Measurements from ENCODE around the gene MYH3. TPM values are rescaled to one million over a fixed set of nuclear protein-coding genes. Genes with fewer than 3 reads are reported as not detected.
"Not testable (repeated sequence)": the region's sequence is repeated elsewhere in the genome, so short reads cannot be mapped to it uniquely, and the experiment has no call there.

The MYH3 gene
- 1 to 10 TPM; 3.2 to 3.4 TPM for total RNA-seq

DNA sequence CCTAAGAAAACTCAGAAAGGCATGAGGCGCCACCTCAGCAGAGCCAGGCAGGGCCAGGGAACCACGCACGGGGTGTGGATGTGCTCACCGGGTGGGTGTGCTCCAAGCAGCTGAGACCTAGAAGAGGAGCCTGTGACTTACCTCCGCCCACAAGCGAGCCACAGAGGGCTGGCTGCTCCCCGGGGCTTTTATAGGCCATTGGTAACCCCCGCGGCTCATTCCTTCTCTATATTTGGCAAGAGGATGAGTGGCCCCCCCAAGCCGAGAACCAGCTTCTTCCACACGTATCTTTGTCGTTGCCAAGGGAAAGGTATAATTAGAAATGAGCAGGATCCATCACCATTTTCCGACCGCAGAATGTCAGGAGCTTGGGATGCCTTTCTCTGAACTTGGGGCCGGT, at the start of gene MYH3:
TSS of gene MYH3 (minus strand) at position 162 of the 400 bp plus-strand sequence. CDS start 2,245 bp downstream, outside the sequence.
- H3K27ac Mint-ChIP-seq, result no peak within 1 kb of the TSS
- peaks cover 5% of the 10 kb centered on the region for H3K36me3 Mint-ChIP-seq
- H3K9me3 Mint-ChIP-seq, result no peaks in the 10 kb centered on the region
- DNase-seq, result no peak
- H3K27me3 Mint-ChIP-seq, result peaks cover 4% of the 10 kb centered on the region
- no peak within 1 kb of the TSS for H3K4me3 Mint-ChIP-seq
- H3K4me1 Mint-ChIP-seq, result peaks cover 9% of the 10 kb centered on the region

DNA sequence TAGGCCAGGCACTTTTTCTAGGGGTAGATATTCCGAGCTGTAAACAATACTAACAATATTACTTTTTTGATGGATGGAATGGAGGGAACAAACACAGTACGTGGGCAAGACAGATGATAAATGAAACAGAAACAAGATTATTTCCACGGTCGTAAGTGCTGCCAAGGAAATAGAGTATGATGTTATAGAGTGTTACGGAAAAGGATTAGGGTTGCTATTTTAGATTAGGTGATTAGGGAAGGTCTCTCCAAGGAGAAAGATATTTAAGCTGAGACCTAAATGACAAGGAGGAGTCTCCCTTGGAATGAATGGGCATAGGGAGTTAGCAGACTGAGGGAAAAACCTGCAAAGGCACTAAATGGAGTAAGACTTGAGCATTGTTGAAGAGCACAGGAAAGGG, 48.6 kb upstream of the MYH3 start:
- Mint-ChIP-seq H3K27me3 (no peaks in the 10 kb centered on the region), H3K4me1 (peaks cover 44% of the 10 kb centered on the region)

DNA sequence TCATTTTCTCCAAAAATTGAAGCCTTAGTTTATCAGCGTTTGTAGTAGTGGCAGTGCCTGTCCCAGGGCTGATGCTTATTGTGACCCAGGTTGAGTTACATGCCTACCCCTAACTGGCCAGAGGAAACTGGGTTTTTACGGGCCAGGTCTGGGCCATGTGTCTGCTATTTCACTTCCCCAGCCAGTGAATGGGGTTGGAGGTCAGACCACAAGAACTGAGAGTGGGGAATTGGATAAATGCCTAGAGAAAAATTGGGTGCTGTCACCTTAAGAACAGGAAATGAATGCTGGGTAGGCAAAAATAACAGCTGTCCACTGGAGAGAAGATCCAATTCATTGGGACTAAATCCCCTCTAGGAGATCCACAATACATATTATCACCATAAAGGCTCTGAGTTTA, 45.5 kb upstream of the MYH3 start:
- no peaks in the 10 kb centered on the region for H3K27me3 Mint-ChIP-seq
- H3K27ac Mint-ChIP-seq, result peak overlapping the region; percentile 66
- H3K9me3 Mint-ChIP-seq, result no peaks in the 10 kb centered on the region
- peaks cover 49% of the 10 kb centered on the region for H3K36me3 Mint-ChIP-seq
- DNase-seq, result no peak
- H3K4me1 Mint-ChIP-seq, result peaks cover 56% of the 10 kb centered on the region
- peak overlapping the region; percentile 30 for H3K4me3 Mint-ChIP-seq

More for the DNA sequence above, 48.6 kb upstream of the MYH3 start:
- no peaks in the 10 kb centered on the region for H3K9me3 Mint-ChIP-seq
- DNase-seq, result no peak
- peaks cover 44% of the 10 kb centered on the region for H3K36me3 Mint-ChIP-seq
- H3K4me3 Mint-ChIP-seq, result no peak overlapping the region
- peak overlapping the region; percentile 40 for H3K27ac Mint-ChIP-seq

DNA sequence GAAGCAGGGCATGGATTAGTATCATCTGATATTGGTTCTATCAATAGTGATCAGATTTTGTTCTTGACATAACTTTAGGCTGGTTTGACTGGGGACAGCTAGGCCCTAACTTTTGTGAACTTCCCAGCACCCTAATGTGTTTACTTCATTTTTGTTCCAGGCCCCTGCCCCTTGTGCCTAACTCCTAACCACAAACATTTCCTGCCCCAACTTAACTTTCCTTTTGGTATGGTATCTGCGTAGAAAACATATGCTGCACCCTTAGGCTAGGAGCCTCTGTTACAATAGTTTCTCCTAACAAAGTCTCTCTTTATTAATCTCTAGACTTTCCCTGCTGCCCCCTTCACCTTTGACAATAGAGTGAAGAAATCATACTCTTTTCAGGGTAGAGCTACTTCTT, 42.7 kb upstream of the MYH3 start:
- Mint-ChIP-seq H3K4me1 (peaks cover 53% of the 10 kb centered on the region), H3K27ac (peak overlapping the region; percentile 93), H3K4me3 (peak overlapping the region; percentile 69), H3K9me3 (no peaks in the 10 kb centered on the region), H3K27me3 (no peaks in the 10 kb centered on the region), H3K36me3 (peaks cover 50% of the 10 kb centered on the region)
- DNase-seq, result no peak

DNA sequence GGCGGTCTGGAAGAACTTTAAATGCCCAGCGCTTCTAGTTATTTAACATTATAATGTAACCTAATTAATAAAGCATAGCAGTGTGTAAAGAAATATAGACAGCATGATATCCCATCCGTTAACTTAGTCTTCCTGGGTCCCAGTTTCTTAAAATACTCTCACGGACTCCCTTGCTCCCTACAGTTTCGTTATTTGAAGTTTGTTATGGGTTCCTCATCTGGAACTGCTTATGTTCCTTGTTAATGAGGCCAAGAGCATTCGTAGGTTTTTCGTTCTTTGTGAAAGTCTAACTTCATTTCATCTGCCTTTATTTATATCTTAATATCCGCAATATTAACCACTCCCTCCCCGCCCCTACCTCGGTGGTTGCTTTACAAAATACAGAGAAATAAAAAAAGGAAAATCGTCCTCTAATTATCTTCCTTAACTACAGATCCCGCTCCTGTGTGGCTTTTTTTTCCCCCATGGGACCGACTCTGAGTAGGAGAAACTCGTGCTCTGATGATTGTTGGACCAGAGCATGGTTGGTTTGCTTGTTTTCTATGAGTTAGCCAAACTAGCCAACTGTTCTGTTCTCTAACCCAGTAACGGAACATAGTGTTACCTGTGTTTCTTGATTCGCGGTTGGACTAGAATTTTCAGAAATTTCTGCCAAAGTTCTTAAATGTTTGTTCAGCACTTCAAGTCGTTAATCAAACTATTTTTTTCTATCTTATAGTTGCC, 41.1 kb upstream of the MYH3 start:
- H3K27me3 Mint-ChIP-seq, result no peaks in the 10 kb centered on the region
- peak overlapping the region; percentile 97 for H3K4me3 Mint-ChIP-seq
- DNase-seq, result no peak
- H3K36me3 Mint-ChIP-seq, result peaks cover 53% of the 10 kb centered on the region
- H3K27ac Mint-ChIP-seq, result peak overlapping the region; percentile 94
- H3K4me1 Mint-ChIP-seq, result peaks cover 54% of the 10 kb centered on the region
- H3K9me3 Mint-ChIP-seq, result no peaks in the 10 kb centered on the region

DNA sequence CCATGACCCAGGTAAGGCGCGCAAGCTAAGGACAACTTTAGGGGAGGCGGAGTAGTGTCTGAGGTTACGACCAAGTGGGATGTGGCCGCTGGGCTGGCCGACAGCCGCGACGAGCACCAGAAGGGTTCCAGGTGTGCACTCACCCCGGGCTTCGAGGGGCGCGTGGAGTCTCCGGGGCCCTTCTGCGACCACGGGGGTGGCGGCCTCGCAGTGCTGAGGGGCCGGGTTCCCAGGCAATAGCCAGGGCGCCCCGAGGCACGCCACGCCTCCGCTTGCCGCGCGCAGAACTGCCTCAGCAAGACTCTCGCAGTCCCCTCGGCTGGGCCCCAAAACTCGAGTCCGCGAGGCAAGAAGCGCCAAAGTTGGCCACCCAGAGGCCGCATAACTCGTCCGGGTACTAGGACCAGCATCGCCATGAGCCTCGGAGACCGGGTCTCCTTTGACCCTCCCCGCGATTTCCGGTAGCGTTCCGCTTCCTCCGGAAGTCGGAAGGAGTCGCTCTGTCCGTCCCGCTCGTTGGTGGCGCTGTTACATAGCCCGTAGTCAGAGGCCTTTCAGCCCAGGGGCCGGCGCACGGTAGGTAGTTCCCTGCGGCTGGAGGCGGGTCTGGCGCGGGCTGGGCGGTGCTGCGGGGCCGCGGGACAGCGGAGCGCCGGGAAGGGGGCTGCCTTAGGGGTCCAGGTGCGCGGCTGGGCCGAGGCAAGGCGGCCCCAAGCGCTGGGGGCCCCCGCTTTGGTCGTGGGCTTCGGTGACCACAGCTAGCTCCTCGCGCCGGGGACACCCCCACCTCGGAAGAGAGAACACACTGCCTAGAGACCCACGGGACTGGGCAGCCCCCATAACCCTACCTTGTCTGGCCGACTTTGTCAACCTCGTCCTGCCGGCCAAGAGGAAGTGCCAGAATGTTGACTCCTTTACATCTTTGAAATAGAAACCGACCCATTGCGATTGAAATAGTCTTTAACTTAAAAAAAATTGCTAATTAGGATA, 40.3 kb upstream of the MYH3 start, which contains the start of the genes ADPRM and SCO1:
TSS of gene ADPRM (plus strand) at position 503 of the 990 bp plus-strand sequence. CDS start 7,333 bp downstream, outside the sequence.
TSS of gene SCO1 (minus strand) at position 442 of the 990 bp plus-strand sequence. CDS start at position 416, 26 bp downstream.
- Mint-ChIP-seq H3K4me1 (peaks cover 55% of the 10 kb centered on the region), H3K27me3 (no peaks in the 10 kb centered on the region), H3K9me3 (no peaks in the 10 kb centered on the region), H3K36me3 (peaks cover 55% of the 10 kb centered on the region), H3K27ac (peak within 1 kb of the TSS; percentile 95), H3K4me3 (peak within 1 kb of the TSS; percentile 97)
- peak; percentile 90 for DNase-seq

DNA sequence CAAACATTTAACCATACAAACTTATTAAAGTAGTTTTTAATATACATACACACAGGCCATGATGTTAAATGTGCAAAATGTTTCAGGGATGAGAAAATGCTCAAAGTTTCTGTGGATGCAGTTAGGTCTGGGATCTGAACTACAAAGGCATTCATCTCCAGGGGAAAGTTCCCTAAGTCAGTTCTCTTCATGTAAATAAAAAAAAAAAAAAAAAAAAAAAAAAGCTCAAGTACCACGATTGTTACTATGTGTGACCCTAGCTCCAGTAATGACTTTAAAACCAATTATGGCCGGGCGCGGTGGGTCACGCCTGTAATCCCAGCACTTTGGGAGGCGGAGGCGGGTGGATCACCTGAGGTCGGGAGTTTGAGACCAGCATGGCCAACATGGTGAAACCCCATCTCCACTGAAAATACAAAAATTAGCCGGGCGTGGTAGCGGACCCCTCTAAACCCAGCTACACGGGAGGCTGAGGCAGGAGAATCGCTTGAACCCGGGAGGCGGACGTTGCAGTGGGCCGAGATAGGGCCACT, 38.8 kb upstream of the MYH3 start:
- not testable (repeated sequence) for H3K27me3 Mint-ChIP-seq, H3K9me3 Mint-ChIP-seq, DNase-seq
- Mint-ChIP-seq H3K4me3 (peak overlapping the region; percentile 97), H3K27ac (peak overlapping the region; percentile 95), H3K4me1 (peaks cover 53% of the 10 kb centered on the region), H3K36me3 (peaks cover 50% of the 10 kb centered on the region)

DNA sequence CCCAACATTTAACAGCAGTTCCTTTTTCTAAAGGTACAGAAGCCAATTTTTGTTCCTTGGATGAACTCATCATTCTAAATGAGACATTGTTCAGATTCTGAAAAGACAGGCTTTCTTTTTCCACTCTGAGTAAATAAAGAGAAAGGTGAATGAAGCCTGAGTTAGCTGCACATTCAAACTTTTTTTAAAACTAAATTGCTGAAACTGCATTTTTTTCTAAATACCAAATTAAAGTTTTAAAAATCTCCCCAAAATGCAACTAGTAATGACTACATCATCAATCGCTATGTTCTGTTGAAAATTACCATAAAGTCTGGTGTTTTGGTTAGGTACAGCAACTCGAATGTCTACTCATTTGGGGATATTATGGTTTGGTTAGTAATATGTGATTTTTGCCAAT, 30.4 kb upstream of the MYH3 start:
- Mint-ChIP-seq H3K4me1 (peaks cover 31% of the 10 kb centered on the region), H3K4me3 (no peak overlapping the region), H3K36me3 (peaks cover 42% of the 10 kb centered on the region), H3K9me3 (no peaks in the 10 kb centered on the region), H3K27ac (no peak overlapping the region), H3K27me3 (no peaks in the 10 kb centered on the region)
- no peak for DNase-seq

DNA sequence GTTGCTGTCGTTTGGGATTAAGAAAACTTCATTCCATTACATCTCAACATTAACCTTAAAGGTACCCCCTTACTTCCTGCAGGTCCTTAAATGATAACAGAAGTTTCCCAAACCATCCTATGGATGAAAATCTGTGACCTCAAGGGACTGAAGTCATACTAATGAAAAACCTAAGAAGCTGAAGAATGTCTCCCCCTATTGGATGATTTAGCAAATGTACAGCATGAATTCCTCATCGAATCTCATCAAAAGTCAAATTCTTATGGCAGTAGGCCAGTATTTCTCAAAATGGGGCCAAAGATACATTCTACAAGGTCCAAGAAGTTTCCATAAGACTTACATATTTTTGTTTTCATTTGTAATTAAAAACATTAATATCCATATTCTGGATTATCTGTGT, 26.7 kb upstream of the MYH3 start:
- Mint-ChIP-seq H3K27ac (no peak overlapping the region), H3K4me1 (peaks cover 6% of the 10 kb centered on the region), H3K9me3 (no peaks in the 10 kb centered on the region), H3K36me3 (peaks cover 34% of the 10 kb centered on the region), H3K4me3 (no peak overlapping the region), H3K27me3 (no peaks in the 10 kb centered on the region)
- no peak for DNase-seq

DNA sequence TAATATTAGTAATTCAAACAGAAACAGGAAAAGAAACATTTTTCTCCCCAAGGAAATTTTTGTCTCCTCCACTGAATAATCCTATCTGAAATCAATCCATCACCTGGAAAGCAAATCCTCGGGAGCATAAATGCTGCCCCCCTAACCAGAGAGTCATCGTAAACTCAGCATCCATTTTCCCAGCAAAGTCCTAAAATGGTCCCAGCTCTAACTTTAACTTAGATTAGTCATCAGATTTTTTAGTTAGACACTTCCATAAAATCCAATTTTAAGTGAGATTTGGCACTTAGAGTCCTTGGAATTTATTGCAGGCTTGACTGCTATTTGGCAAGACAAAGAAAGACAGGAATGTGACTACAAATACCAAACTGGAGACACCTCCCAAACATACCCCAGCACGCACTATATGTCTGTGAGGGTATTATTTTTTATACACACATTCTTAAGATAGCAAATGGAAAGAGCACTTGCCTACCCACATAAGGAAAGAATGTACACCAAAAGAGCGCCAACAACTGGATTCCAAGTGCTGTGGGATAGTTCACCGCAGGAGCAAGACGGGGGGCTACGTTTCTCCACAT, 24.8 kb upstream of the MYH3 start:
- DNase-seq, result no peak
- Mint-ChIP-seq H3K4me1 (no peaks in the 10 kb centered on the region), H3K36me3 (peaks cover 36% of the 10 kb centered on the region), H3K9me3 (no peaks in the 10 kb centered on the region), H3K27ac (no peak overlapping the region), H3K27me3 (no peaks in the 10 kb centered on the region), H3K4me3 (no peak overlapping the region)

DNA sequence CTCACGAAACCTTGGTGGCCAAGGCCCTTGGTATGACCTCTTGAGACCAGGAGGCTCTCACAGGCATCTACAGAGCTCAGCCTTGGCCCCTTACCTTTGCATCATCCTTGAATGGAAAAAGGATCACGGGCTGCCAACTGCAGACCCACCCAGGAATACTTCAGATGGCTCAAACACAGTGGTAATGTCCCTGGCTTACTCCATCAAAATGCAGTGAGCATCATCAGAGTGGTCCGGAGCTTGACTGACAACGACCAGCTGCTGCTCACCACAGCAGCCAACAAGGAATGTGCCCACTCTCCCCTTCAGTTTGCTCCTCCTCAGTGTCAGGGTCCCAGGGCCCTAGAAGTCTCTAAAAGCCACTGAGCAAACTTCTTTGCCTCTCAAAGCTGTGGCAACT, 17.6 kb upstream of the MYH3 start:
- Mint-ChIP-seq H3K27me3 (no peaks in the 10 kb centered on the region), H3K27ac (no peak overlapping the region), H3K36me3 (peaks cover 18% of the 10 kb centered on the region), H3K4me1 (no peaks in the 10 kb centered on the region), H3K9me3 (no peaks in the 10 kb centered on the region), H3K4me3 (no peak overlapping the region)
- DNase-seq, result no peak

DNA sequence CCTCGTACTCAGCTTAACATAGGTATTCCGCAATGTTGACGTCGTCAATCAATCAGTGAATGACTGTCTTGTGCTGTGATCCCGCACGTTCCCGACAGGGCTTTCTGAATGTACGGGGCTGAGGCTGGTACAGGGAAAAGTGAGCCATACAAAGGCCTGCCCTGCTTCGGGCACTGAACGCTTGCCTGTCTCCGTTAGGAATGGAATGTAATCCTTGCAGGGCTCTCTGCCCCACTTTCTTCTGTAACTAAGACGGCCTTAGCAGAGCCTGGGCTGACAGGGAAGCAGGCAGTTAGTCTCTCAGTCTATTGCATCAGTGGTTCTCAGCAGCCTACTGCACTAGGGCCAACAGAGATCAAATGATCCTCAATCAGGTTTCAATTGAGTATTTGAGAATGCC, 16.2 kb upstream of the MYH3 start:
- Mint-ChIP-seq H3K27ac (no peak overlapping the region), H3K4me1 (no peaks in the 10 kb centered on the region), H3K4me3 (no peak overlapping the region), H3K27me3 (no peaks in the 10 kb centered on the region), H3K36me3 (peaks cover 13% of the 10 kb centered on the region), H3K9me3 (no peaks in the 10 kb centered on the region)
- DNase-seq, result no peak

DNA sequence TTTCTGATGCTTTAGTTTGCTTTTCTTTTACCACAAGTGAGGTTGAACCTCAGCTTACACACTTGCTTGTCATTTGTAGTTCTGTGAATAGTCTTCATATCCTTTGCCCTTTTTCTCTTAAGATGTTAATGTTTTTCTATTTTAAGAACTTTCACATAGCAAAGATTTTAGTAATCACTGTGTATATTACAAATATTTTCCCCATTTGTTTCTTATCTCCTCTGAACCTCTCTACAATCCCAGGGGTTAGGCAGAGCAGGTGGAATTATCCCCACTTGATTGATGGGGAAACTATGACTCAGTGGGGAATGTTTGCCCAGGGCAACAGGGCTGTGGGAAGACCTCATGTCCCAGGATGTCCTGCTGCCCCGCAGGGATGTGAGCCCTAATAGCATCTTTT, 11.7 kb upstream of the MYH3 start:
- DNase-seq, result no peak
- H3K36me3 Mint-ChIP-seq, result peaks cover 5% of the 10 kb centered on the region
- H3K4me3 Mint-ChIP-seq, result no peak overlapping the region
- no peaks in the 10 kb centered on the region for H3K4me1 Mint-ChIP-seq
- H3K27me3 Mint-ChIP-seq, result no peaks in the 10 kb centered on the region
- no peak overlapping the region for H3K27ac Mint-ChIP-seq
- H3K9me3 Mint-ChIP-seq, result no peaks in the 10 kb centered on the region

DNA sequence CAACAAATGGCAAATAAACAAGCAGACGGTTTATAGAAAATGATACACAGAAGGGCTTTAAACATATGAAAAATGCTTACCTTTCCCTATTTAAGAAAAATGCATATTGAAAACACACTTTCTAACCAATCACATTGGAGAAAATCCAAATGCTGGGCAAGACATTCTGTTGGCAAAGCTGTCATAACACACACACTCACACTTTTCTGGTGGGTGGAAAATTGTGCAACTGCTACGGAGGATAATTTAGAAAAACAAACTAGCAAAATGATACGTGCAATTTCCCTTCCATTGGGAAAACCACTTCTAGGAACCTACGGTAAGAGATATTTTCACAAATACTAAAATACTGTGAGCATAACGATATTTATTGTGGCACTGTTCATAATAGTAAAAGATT, 9.8 kb upstream of the MYH3 start:
- Mint-ChIP-seq H3K27me3 (no peaks in the 10 kb centered on the region), H3K4me3 (no peak overlapping the region), H3K4me1 (no peaks in the 10 kb centered on the region), H3K27ac (no peak overlapping the region), H3K9me3 (no peaks in the 10 kb centered on the region), H3K36me3 (peaks cover 8% of the 10 kb centered on the region)
- no peak for DNase-seq

DNA sequence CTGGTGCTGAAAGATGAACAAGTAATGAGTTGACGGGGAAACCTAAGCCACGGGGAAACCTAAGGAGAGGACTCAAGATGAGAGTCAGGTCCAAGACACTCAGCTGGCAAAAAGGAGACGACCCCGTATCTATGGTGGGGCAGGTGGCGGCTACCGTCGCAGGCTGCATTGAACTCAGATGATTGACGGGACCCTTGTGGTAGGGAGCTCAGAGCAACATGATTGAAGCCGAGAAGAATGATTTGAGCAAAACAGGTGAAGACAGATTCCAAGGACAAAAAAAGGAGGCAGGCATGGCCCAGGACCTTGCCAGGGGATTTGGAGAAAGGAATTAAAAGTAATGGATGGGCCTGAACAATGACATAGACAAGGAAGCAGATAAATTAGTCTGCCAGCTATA, 7.5 kb upstream of the MYH3 start:
- H3K27ac Mint-ChIP-seq, result no peak overlapping the region
- peaks cover 10% of the 10 kb centered on the region for H3K36me3 Mint-ChIP-seq
- no peaks in the 10 kb centered on the region for H3K27me3 Mint-ChIP-seq
- no peaks in the 10 kb centered on the region for H3K9me3 Mint-ChIP-seq
- H3K4me1 Mint-ChIP-seq, result no peaks in the 10 kb centered on the region
- H3K4me3 Mint-ChIP-seq, result no peak overlapping the region
- no peak for DNase-seq

Measured in activated naive CD8-positive, alpha-beta T cell treated with anti-CD3 and anti-CD28 coated beads for 36 hours (primary cell).